Omental fat pad (tissue), 4 donors: ENCODE results near the gene PPP6R3. TPM values are rescaled to one million over a fixed set of nuclear protein-coding genes. Genes with fewer than 3 reads are reported as not detected.

Experiments used
- ATAC-seq: fragments of 150-250 bp; one replicate; pipeline ENCODE4 v1.9.1; 2016; ENCODE audit warnings: mild to moderate bottlenecking, moderate library complexity; ENCODE audit not compliant: low FRiP score
- DNase-seq: peaks from one replicate; pipeline ENCODE4 v3.0.0-alpha.2; 2019; ENCODE audit warnings: low spot score
- total RNA-seq, 4 donors: library from RNA; depleted of rRNA; stranded (reverse); fragments of >200 nt; gene quantifications; one replicate each; pipeline ENCODE4 v1.1.0, GENCODE V29; 2016
- TF ChIP-seq, protein P1 (sequence below), 3 donors: fragments of 450-650 bp; IDR thresholded peaks; one replicate each; pipeline ENCODE4 v1.5.1; 2016 to 2017; ENCODE audit warnings: antibody characterized with exemption in 3 of 3, mild to moderate bottlenecking in 3 of 3, moderate library complexity in 2 of 3

The PPP6R3 gene
- total RNA-seq, 4 donors from 2014 or later: 104 to 137 (median 119) TPM

DNA sequence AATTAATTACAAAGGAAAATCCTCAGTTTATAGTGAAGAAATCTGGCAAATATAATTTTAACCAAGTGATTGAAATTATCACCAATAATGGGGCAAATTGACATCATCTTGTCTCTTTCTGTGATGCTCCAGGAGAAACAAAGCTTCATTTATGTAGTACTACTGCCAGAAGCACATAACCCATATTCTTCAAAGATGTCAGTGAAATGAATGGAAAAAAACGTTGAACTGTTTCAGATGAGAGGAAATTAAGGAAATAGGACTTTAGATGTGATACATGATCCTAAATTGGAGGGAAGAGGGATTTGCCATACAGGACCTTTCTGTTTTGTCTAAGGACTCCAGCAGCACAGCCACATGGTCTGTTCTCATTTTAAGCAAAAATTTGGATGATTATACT, 57.6 kb downstream of the PPP6R3 start:
- no peak for DNase-seq
- no peak for ATAC-seq
- TF ChIP-seq, protein P1, sequence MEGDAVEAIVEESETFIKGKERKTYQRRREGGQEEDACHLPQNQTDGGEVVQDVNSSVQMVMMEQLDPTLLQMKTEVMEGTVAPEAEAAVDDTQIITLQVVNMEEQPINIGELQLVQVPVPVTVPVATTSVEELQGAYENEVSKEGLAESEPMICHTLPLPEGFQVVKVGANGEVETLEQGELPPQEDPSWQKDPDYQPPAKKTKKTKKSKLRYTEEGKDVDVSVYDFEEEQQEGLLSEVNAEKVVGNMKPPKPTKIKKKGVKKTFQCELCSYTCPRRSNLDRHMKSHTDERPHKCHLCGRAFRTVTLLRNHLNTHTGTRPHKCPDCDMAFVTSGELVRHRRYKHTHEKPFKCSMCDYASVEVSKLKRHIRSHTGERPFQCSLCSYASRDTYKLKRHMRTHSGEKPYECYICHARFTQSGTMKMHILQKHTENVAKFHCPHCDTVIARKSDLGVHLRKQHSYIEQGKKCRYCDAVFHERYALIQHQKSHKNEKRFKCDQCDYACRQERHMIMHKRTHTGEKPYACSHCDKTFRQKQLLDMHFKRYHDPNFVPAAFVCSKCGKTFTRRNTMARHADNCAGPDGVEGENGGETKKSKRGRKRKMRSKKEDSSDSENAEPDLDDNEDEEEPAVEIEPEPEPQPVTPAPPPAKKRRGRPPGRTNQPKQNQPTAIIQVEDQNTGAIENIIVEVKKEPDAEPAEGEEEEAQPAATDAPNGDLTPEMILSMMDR (IDR thresholded peaks at IDR 0.05): no peak

DNA sequence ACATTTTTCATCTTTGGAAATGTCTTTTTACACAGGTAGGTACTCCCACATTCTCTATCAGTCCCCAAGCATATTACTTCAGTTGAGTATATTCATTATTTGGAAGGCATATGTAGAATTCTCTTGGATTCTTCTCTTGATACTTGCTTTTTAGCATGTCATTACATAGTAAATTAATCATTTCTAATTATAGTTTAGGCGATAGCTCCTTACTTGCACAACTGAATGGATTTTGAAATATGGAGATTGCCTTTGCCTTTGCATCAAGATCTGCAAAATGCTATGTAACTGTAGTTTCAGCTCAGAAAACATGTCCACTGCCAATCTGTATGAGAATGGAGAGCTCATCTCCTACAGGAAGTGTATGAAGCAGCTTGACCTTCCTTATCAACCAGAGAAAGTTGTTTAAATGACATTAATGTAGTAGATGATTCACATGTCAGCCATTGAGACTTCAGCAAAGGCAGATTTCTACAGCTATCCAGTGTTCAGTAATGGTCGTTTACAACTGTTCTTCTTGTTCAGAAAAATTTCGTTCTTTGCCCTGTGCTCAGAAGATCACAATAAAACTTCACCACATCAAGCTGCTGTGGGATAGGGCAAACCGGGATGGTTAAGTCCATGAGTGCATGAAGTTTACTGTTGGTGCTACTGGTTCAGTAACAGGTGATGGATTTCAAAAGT, 61.6 kb downstream of the PPP6R3 start:
- DNase-seq: no peak

DNA sequence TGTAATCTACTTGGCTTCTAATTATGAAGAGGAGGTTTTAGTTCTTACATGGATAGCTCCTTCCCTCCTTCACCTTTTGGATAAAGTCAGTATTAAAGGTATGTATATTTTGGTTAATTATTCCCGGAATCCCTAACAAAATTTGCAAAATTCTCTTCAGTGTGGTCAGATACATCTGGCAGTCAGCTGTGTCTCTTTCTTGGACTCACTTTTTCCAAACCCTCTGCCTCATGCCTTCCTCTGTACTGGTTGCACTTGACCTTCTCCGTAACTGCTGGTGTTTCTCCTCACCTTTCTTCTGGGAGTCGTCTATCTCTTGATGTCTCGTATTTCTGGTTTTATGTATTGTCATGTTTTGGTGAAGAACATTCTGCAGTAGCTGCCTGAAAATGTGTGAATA, 62.5 kb downstream of the PPP6R3 start:
- TF ChIP-seq, protein P1 (IDR thresholded peaks at IDR 0.05): no peak
- DNase-seq (no peak), ATAC-seq (no peak)

More for the DNA sequence above, 61.6 kb downstream of the PPP6R3 start:
- ATAC-seq: no peak
- TF ChIP-seq, protein P1 (IDR thresholded peaks at IDR 0.05): no peak

DNA sequence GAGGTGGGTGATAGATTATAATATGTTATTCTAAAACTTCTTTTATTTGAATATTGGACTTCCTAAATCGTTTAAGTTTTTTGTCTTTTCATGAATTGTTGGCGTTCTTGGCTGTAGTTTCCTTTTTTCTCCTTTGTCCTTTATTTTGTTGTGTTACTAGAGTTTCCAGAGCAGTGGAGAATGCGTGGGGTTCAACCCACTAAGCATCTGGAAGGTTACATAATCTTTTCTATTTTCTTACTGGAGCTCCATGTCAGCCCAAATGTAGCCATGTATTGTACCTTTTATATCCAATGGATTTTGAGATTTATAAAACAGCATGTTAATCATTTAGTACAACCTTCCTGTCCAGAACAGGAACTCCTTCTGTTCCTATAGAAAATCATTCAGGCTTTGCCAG, 63.2 kb downstream of the PPP6R3 start:
- DNase-seq: no peak
- ATAC-seq: no peak
- TF ChIP-seq, protein P1 (IDR thresholded peaks at IDR 0.05): no peak

DNA sequence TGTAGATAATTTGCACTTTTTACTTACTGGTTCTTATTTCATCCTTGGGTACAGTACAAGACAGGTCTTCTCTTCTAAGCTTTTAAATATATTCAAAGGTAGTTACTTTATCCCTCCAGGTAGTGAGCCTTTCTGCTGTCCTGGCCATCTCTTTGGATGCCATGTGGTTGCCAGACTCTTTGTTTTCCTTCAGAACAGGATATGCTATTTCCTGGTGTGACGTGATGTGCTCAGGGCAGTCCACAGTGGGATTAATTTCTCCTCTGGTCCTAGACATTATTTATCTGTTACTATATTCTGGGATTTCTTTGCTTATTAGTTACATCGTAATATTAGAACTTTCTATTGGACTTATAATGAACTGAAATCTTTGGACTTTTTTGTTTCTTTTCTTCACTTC, 63.7 kb downstream of the PPP6R3 start:
- DNase-seq (no peak), ATAC-seq (no peak)
- TF ChIP-seq, protein P1 (IDR thresholded peaks at IDR 0.05): no peak

DNA sequence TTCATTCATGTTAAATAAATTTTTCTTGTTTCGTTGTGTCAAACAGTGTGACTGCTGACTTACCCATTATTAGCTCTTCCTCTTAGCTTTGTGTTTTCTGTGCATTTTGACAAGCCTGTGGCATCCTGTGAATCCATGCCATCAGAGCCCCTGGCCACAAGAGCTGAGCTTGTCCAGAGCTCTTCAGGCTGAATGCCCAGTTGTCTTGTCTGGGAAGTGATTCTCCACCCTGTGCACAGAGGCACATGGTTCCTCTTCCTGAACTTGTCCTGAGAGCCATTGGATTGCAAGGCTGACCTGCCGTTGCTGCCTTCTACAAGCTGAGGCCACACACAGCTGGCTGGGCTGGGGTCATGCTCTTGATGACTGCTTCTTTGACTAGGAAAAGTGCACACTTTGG, 64.1 kb downstream of the PPP6R3 start:
- ATAC-seq (no peak), DNase-seq (no peak)
- TF ChIP-seq, protein P1 (IDR thresholded peaks at IDR 0.05): no peak

DNA sequence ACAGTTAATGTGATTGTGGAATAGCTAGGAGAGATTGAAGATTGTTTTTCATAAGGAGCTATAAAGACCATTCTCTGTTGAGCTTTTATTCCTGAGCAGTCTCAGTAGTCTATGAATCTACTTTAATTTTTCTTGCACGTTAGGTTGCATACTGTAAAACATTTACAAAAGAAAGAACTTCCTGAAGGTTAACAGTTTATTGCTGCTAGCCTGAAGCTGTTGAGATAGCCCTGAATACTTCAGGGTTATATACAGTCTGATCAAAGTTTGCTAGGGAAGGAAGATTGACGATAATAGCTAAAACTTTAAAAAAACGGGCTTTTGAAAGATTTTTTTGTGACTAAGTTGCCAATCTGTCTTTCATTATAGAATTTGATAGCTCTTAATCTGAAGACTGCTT, 64.8 kb downstream of the PPP6R3 start:
- ATAC-seq: no peak

More for the DNA sequence above, 64.8 kb downstream of the PPP6R3 start:
- DNase-seq: no peak
- TF ChIP-seq, protein P1 (IDR thresholded peaks at IDR 0.05): no peak
